HUES6 (cell line): ENCODE measurements around the gene JAK2.

Experiments
- H3K27ac ChIP-seq: 2 replicates; pipeline ENCODE4 v1.7.0; 2013; ENCODE audit warnings: low read depth, mild to moderate bottlenecking, low read length, inconsistent platforms
- H3K27me3 ChIP-seq: 2 replicates; pipeline ENCODE4 v1.6.1; 2013; ENCODE audit warnings: low read length; ENCODE audit not compliant: control insufficient read depth, insufficient read depth
- H3K36me3 ChIP-seq: 2 replicates; pipeline ENCODE4 v1.6.1; 2013; ENCODE audit warnings: low read length; ENCODE audit not compliant: control insufficient read depth, insufficient read depth
- H3K4me1 ChIP-seq: 2 replicates; pipeline ENCODE4 v1.6.1; 2013; ENCODE audit warnings: low read length; ENCODE audit not compliant: control insufficient read depth, insufficient read depth
- H3K4me3 ChIP-seq: 2 replicates; pipeline ENCODE4 v1.5.1; 2013; ENCODE audit warnings: low read depth, low read length
- H3K9ac ChIP-seq: one replicate; pipeline ENCODE4 v1.6.1; 2013; ENCODE audit warnings: mild to moderate bottlenecking, low read length
- H3K9me3 ChIP-seq: 2 replicates; pipeline ENCODE4 v1.6.1; 2013; ENCODE audit warnings: low read depth, low read length; ENCODE audit not compliant: control insufficient read depth, insufficient read depth

Gene JAK2

DNA sequence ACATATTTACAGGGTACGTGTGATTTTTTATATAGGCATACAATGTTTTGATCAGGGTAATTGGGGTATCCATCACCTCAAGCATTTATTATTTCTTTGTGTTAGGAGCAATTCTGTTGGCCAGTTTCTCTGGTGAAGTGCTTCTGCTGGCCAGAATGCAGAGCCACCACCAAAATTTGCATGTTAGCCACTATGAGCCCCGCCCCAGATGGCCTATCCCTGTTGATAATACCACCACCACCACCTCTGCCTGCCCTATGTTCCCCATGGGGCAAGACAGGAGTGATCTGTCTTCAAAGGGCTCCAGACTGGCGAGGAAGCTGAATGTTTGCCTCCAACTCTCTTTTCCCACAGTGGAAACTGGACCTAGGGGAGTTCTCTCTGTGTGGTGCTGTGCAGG, 26.0 kb upstream of the JAK2 start:
- Histone ChIP-seq H3K9me3 (peaks cover 11% of the 10 kb centered on the region; the same call in 1 of the 2 replicates), H3K4me3 (no peak overlapping the region), H3K9ac (no peak overlapping the region), H3K27me3 (no peaks in the 10 kb centered on the region), H3K4me1 (no peaks in the 10 kb centered on the region), H3K27ac (no peak overlapping the region), H3K36me3 (no peaks in the 10 kb centered on the region)

DNA sequence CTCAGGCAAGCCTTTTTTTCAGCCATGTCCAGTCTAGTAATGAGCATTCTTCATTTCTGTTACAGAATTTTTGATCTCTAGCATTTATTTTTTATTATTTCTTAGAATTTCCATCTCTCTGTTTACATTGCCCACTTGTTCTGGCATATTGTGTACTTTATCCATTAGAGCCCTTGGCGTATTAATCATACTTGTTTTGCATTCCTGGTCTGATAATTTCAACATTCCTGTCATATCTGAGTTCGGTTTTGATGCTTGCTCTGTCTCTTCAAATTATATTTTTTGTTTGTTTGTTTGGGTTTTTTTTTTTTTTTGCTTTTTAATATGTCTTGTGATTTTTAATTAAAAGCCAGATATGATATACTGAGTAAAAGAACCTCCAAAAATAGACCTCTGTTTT, 23.0 kb upstream of the JAK2 start:
- Histone ChIP-seq H3K4me3 (no peak overlapping the region), H3K4me1 (no peaks in the 10 kb centered on the region), H3K27ac (no peak overlapping the region), H3K36me3 (no peaks in the 10 kb centered on the region), H3K27me3 (no peaks in the 10 kb centered on the region), H3K9me3 (no peaks in the 10 kb centered on the region), H3K9ac (no peak overlapping the region)

DNA sequence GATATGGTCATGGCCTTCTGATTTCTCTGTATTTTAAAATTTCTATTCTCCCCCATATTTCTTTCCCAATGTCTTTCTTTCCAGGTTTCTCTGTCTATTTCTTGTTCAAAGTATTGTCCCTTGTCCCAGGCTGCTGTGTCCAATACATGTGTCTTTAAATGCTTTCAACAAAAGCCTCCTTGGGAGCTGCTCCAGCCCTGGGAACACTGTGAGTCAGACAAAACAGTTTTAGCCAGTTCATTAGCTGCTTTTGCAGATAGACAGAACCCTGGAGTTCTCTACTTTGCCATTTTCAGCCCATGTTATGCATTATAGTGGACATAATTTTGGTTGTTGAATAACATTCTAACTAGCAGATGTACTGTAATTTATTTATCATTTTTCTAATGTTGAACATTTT, 20.5 kb upstream of the JAK2 start:
- Histone ChIP-seq H3K27me3 (no peaks in the 10 kb centered on the region), H3K27ac (no peak overlapping the region), H3K36me3 (no peaks in the 10 kb centered on the region), H3K4me1 (no peaks in the 10 kb centered on the region), H3K9me3 (no peaks in the 10 kb centered on the region), H3K4me3 (no peak overlapping the region), H3K9ac (no peak overlapping the region)

DNA sequence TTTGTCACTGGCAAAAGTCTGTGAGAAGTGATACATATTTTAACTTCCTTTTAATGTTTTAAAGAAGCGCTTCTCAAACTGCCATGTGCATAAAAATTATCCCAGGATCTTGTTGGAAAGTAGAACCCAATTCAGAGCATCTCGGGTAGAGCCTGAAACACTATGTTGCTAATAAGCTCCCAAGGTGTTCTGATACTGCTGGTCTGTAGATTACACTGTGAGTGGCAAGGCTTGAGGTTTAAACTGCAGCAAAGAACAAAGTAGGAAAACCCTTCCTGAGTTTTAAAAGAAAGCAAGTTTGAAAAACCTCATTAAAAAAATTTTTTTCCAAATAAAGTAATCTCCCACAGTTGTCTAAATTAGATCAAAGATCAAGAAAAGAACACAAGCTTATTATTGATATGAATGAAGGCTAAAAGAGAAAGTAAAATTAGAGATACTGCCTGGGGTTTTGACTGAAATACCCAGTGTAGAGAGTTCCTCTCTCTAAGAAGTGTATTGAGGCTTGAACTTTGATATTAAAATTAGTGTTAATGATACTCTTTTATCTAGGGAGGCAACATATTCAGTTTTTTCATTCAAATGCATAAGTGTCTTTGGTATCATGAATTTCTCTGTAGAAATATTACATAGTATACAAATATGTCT, 19.8 kb upstream of the JAK2 start:
- H3K27ac ChIP-seq = no peak overlapping the region
- H3K4me1 ChIP-seq = no peaks in the 10 kb centered on the region
- no peak overlapping the region for H3K9ac ChIP-seq
- no peaks in the 10 kb centered on the region for H3K9me3 ChIP-seq
- H3K4me3 ChIP-seq = no peak overlapping the region
- H3K27me3 ChIP-seq = no peaks in the 10 kb centered on the region
- H3K36me3 ChIP-seq = no peaks in the 10 kb centered on the region

DNA sequence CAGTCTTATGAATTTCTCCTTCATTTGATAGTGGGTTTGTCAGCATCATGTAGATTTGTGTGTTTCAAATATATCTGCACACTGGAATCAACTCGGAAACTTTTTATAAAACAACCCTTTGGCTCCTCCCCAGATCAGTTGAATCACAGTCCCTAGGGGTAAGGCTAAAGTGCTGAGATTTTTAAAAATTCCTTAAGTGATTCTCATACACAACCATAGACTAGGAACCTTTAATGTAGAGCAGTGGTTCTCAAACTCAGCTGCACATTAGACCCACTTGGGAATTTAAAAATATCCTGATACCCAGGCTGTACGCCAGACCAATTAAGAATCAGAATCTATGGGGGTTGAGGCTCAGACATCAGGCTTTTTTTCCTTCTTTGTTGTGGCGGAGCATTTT, 17.5 kb upstream of the JAK2 start:
- H3K9ac ChIP-seq = no peak overlapping the region
- H3K4me1 ChIP-seq = no peaks in the 10 kb centered on the region
- no peaks in the 10 kb centered on the region for H3K36me3 ChIP-seq
- H3K27ac ChIP-seq = no peak overlapping the region
- no peaks in the 10 kb centered on the region for H3K27me3 ChIP-seq
- no peaks in the 10 kb centered on the region for H3K9me3 ChIP-seq
- no peak overlapping the region for H3K4me3 ChIP-seq

DNA sequence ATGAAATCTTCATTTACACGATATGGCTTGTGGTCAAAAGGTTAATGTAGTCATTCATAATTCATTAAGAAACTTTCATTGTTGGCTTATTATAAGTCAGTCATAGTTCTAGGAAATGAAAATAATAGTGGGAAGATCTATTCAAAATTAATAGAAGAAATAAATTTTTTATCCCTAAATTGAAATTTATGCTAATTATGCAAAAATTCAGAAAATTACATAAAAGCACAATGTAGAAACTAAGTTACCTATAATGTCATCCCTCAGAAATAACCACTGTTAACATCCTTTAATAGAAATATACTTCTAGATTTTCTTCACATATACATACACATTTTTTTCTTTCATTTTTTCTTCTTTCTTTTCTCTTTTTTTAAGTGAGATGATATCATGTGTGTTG, 15.9 kb upstream of the JAK2 start:
- no peaks in the 10 kb centered on the region for H3K4me1 ChIP-seq
- no peaks in the 10 kb centered on the region for H3K9me3 ChIP-seq
- H3K36me3 ChIP-seq = no peaks in the 10 kb centered on the region
- H3K9ac ChIP-seq = no peak overlapping the region
- H3K4me3 ChIP-seq = no peak overlapping the region
- no peak overlapping the region for H3K27ac ChIP-seq
- H3K27me3 ChIP-seq = no peaks in the 10 kb centered on the region

DNA sequence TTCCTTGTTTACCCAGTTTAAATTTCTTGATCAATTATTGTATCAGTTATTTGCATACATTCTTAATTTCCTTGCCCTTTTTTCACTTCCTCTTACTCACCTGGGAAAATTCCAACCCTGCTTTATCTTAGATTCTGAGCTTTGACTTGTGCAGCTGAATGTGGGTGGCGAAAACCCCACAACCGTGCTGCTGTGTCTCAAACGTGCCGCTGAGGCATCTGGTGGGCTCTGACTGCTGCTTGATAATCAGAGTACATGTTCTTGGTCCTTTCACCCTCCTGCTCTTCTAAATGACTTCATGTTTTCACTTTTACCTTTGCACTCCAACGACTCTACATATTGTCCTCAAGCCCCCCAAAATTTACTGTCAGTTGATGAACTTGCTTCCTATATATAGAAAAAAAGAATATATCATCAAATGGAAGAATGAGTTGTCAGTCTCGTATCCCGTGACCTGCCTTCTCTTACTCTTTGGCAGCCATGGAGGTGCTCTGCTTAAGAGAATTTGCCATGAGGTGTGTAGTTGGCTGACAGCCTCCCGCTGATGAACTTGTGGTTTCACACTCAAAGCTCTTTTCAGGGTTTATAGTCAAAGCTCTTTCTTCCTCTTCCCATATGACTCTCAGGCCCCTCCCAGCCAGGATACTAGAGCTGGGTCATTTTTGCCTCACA, 14.0 kb upstream of the JAK2 start:
- Histone ChIP-seq H3K4me3 (no peak overlapping the region), H3K27me3 (no peaks in the 10 kb centered on the region), H3K9ac (no peak overlapping the region), H3K9me3 (no peaks in the 10 kb centered on the region), H3K4me1 (no peaks in the 10 kb centered on the region), H3K27ac (no peak overlapping the region), H3K36me3 (no peaks in the 10 kb centered on the region)

DNA sequence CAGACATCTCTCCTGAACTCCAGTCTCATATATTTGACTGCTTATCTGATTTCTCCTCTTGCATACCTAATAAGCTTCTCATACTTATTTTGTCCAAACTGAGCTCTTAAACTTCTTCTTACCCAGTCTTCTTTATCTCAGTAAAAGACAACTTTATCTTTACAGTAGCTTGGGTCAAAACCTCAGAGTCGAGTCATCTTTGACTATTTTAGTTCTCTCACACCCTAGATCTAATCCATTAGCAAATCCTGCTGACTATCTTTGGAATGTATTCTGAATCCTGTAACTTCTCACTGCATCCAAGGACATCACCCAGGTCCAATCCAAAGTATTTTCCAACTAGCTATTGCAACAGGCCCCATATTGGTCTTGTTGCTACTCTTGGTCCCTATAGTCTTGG, 11.8 kb upstream of the JAK2 start:
- no peaks in the 10 kb centered on the region for H3K27me3 ChIP-seq
- H3K9ac ChIP-seq = no peak overlapping the region
- no peaks in the 10 kb centered on the region for H3K4me1 ChIP-seq
- no peak overlapping the region for H3K4me3 ChIP-seq
- H3K27ac ChIP-seq = no peak overlapping the region
- no peaks in the 10 kb centered on the region for H3K36me3 ChIP-seq
- no peaks in the 10 kb centered on the region for H3K9me3 ChIP-seq

DNA sequence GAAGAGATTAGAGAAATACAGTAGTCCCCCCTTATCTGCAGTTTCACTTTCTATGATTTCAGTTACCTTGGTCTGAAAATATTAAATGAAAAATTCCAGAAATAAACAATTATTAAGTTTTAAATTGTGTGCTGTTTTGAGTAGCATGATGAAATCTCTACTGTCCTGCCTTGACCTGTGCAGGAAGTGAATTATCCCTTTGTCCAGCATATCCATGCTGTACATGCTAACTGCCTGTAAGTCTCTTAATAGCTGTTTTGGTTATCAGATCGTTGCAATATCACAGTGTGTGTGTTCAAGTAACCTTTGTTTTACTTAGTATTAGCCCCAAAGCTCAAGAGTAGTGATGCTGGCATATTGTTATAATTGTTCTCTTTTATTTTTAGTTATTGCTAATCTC, 11.2 kb upstream of the JAK2 start:
- Histone ChIP-seq H3K27me3 (no peaks in the 10 kb centered on the region), H3K9ac (no peak overlapping the region), H3K4me3 (no peak overlapping the region)

DNA sequence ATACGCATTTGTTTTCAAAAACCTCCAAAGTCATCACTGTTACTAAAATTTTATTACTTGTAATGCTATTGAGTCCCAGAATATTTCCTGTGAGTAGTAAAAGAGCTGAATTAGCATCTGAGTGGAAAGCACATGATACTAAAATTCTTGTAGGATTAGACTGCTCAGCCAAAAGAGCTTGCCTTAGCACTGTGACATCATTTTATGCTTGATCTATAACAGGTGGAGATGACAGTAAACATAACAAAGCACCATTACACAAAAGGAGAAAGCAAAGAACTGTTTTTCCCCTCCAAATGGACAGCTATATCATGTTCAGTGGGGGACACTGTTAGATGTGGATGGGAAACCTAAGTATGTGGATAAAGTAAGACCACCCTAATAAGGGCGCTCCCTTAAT, 5.8 kb upstream of the JAK2 start:
- no peak overlapping the region for H3K4me3 ChIP-seq
- H3K4me1 ChIP-seq = peaks cover 13% of the 10 kb centered on the region
- no peaks in the 10 kb centered on the region for H3K36me3 ChIP-seq
- no peak overlapping the region for H3K9ac ChIP-seq
- no peaks in the 10 kb centered on the region for H3K9me3 ChIP-seq
- H3K27me3 ChIP-seq = no peaks in the 10 kb centered on the region
- H3K27ac ChIP-seq = no peak overlapping the region

More for the DNA sequence above, 11.2 kb upstream of the JAK2 start:
- Histone ChIP-seq H3K4me1 (no peaks in the 10 kb centered on the region), H3K27ac (no peak overlapping the region), H3K9me3 (no peaks in the 10 kb centered on the region), H3K36me3 (no peaks in the 10 kb centered on the region)

DNA sequence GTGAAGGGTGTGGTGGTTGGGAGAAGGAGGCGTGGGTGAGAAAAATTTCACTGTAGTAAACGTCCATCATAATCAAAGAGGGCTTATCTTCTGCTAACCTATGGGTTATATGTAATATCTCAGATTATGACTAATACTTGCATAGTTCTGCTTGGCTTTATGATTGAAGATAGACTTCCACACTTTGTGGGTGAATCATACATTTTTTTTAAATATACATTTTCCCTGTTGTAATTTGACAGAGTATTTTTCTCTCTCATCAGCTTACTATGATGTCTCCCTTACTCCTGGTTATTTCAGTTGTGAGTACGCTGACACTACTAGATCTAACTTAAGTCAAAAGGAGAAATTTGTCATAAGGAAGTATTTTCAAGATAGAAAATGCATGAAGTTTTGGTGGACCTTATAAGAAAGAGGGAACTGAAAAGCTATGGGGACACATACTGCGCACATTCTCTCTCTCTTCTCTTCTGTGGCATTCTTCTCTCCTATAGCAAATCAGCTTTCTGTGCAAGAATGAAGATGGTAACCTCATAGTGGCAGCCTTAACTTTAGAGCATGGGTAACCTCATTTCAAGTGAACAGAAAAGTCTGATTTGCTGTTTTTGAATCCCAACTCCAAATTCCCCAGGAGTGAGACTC, 4.9 kb upstream of the JAK2 start:
- no peaks in the 10 kb centered on the region for H3K27me3 ChIP-seq
- H3K9ac ChIP-seq = no peak overlapping the region
- no peaks in the 10 kb centered on the region for H3K9me3 ChIP-seq
- no peak overlapping the region for H3K4me3 ChIP-seq
- H3K36me3 ChIP-seq = no peaks in the 10 kb centered on the region
- peaks cover 13% of the 10 kb centered on the region for H3K4me1 ChIP-seq
- H3K27ac ChIP-seq = no peak overlapping the region
